Mesenteric fat pad (tissue), 1 donor: Measurements from ENCODE around the gene TRPC3. TPM values are rescaled to one million over a fixed set of nuclear protein-coding genes. Genes with fewer than 3 reads are reported as not detected.

Source experiments
- DNase-seq: peaks from one replicate; pipeline ENCODE4 v3.0.0-alpha.2; 2020; ENCODE audit warnings: low spot score
- total RNA-seq: library from RNA; stranded (reverse); fragmentation: NEBNext Ultra II Directional; extraction: Animal tissue kit (Norgen Biotek cat#: 25700); gene quantifications from one replicate; pipeline ENCODE4 v1.2.1, GENCODE V29; 2021
- donor health status: DM: yes; HTN: yes; CAD: no.

The TRPC3 gene
- total RNA-seq, 1 donor from 2014 or later = 0.48 TPM

GRCh38 chr4:121876070-121876469 is 75.8 kb downstream of the TRPC3 start:
- DNase-seq = no peak

- no peak for DNase-seq
Measured at GRCh38 chr4:121875652-121876051, 76.2 kb downstream of the TRPC3 start.

GRCh38 chr4:121873604-121874003 is 78.3 kb downstream of the TRPC3 start:
- no peak for DNase-seq

DNA sequence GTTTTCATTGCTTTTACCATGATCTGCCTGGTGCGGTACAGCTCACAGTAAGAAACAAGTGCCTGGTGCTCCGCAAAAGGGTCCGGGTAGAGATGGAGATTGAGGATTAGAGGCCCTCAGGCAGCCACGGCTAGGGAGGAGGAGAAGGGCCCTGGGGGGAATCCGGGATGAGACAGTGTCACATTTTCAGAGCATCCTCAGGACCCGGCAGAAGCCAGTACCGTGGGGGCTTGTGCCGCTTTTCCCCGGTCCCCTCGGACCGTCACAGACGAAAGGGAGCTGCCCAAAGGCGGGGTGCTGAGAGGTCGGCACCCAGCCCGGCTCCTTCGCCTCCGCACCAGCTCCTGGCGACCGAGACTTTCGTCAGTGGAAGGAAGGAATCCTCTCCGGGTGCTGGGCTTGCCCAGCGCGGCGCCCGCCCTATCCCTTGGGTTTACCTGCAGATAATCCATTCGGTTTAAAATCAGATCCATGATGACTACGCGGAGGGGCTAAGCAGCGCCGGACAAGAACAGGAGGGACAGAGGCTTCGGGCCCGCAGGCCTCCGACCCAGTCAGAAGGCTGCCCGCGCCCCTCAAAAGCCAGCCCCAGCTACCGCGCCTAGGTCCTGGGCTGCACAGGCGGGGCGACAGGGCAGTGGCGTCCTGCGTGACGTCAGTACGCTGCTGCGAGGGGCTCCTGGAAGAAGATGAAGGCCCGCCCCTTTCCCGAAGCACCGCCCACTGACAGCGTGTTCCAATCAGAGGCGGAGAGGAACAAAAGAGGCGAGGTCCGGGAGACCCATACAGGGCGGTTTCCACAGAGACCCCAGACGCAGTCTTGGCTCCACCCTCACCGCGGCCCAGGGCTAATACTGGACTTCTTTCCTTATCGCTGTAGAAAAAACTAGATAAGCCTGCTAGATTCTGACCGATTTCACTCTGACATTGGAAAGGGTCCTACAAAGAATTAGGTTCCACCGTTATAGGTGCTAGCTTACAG is 81.7 kb downstream of the TRPC3 start, which contains the start of gene BBS7:
Gene BBS7 (minus strand): TSS at position 634 of the 982 bp plus-strand sequence. CDS start 161 bp downstream, at position 473.
- peak; percentile 98 for DNase-seq

DNA sequence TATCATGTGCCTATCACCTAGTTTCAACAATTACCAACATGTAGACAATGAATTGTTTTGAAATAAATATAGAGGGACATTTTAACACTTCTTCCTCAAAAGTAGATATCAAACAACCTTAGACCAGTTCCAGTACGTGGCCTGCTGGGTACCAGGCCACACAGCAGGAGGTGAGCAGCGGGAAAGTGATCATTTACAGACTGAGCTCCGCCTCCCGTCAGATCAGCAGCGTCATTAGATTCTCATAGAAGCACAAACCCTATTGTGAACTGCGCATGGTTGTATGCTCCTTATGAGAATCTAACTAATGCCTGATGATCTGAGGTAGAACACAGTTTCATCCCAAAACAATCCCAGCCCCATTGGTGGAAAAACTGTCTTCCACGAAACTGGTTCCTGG is 88.1 kb downstream of the TRPC3 start:
- DNase-seq = no peak

DNA sequence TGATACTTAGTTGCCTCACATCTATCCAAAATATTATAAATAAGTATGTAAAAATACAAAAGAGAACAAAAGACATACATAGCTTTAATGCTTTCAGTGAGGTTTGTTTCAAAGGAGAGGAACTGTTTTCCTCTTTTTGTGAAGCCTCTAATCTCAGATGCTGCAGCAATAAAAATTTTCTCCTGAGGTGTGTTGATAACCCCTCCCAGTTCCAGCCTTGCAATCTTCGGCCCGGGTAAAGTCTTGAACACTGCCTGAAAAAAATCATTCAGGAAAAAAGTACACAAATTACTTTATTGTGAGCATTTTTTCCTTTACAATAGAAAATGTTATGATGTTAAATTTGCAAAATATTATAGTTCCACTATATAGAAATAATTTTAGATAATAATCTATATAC is 90.4 kb downstream of the TRPC3 start:
- DNase-seq = no peak

DNA sequence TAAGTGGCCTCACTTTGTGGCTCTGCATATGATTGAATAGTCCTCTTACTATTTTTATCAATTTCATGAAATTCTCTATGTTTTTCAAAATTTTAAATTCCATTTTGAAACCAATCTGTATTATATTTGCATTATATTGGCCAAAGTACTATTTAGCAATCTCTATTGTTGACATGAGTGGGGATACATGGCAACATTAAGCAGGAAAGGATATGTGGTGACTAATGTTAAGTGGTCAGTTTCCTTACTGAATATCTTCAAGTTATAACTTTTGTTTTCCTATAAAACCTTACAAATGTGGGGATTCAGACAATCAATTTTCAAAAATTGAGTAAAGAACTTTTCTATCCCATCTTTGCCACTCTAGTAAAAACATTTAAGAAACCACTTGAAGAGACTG is 91.7 kb downstream of the TRPC3 start:
- DNase-seq = no peak

GRCh38 chr4:121851354-121851753 is 100.5 kb downstream of the TRPC3 start:
- no peak for DNase-seq

DNA sequence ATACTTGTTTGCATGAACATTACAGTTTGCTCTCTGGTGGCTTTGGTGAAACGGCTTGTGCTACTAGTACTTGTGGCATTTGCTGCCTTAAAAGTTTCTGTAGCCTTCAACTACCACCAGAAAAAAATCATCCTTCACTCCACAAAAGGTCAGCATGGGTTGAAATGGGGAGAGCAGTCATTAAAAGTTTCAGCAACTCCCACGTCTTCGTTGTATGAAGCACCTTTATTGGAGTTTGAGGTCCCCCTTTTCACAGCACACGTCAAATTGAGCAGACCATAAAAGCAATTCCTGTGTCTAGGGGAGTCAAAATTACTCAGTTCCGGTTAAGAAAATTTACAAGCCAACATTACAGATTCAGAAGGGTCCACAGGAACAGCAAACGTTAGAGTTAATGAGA is 105.2 kb downstream of the TRPC3 start:
- no peak for DNase-seq

DNA sequence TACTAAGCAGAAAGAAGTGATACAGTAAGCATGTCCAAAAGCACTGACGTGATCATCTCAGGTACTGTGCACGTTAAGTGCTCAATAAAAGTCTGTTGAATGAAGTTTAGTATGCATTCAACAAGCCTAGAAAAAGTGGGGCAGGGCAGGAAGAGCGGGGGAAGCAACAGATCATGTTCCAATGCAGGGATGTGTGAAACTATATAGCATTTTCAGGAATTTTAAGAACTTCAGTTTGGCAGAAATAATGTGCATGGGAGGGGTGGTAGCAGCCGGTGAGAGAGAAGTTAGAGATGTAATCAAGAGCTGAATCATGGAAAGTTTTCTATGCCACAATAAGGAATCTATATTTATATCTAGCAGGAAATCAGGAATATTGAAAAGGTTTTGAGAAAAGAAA is 109.0 kb downstream of the TRPC3 start:
- DNase-seq = no peak

DNA sequence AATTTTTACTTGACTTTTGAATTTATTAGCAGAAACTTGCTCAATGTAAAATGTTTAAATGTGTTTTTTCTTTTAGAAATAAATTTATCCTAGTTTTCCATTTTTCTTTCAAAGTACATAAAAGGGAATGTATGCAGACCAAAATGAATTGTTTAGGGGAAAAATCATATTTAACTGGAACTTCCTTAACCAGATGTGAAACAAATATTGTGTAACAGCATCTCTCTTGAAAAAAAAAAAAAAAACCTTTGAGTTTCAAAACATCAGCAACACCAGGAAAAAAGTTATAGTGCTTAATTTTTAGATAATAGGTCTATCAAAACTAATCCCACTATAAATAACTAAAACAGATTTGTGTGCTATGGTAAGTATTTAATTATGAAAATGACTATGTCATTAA is 113.7 kb downstream of the TRPC3 start:
- DNase-seq = no peak

DNA sequence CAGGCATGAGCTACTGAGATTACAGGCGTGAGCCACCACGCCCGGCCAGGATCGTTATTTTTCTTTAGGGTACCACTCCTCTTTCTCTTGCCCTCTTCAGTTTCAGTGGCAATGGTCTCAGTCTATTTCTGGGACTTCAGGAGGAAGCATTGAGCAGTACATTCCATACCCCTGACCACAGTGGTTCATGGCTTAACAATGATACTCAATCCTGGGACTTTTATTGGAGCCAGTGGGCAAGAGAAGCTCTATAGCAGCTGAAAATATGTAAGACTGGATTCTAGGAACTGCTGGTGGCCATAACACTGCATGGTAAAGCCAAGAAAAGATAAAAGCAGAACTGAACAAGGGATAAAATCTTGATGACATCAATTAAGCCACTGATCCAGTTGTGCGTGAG is 122.3 kb downstream of the TRPC3 start:
- DNase-seq = no peak

Other genes with a start within 250 kb of the TRPC3 start
- not detected for gene SMIM43, start 186.9 kb downstream of the TRPC3 start, total RNA-seq
- 10.7 TPM for gene EXOSC9, start 150.7 kb downstream of the TRPC3 start, total RNA-seq
- 0.39 TPM for gene CCNA2, start 128.2 kb downstream of the TRPC3 start, total RNA-seq
- 10.8 TPM for gene BBS7, start 81.6 kb downstream of the TRPC3 start, total RNA-seq
- gene BLTP1, start 200.3 kb upstream of the TRPC3 start, total RNA-seq = 72.1 TPM